Kidney (tissue), 14 donors: ENCODE results near the gene UXT. TPM values are rescaled to one million over a fixed set of nuclear protein-coding genes. Genes with fewer than 3 reads are reported as not detected.

ENCODE experiments used
- DNase-seq, 5 donors: peaks; one replicate each; pipeline ENCODE4 v3.0.0-alpha.2; 2013 to 2020
- FAIRE-seq: peaks from 2 replicates; lab custom pipeline; 2012; peaks lifted over from hg19 to GRCh38; lab: Jason Lieb, UNC
- H3K27ac ChIP-seq, 2 donors: one replicate each; pipeline ENCODE4 v1.7.0; 2013; ENCODE audit warnings: low read depth in 2 of 2, low read length in 2 of 2, inconsistent platforms in 1 of 2
- H3K27me3 ChIP-seq: one replicate; pipeline ENCODE4 v1.7.1; 2013; ENCODE audit warnings: low read length, inconsistent platforms; ENCODE audit not compliant: control insufficient read depth, insufficient read depth
- H3K36me3 ChIP-seq, 3 donors: one replicate each; pipeline versions ENCODE4 v1.7.0 to v1.7.1; 2013; ENCODE audit warnings: low read length in 3 of 3, control low read depth in 1 of 3, inconsistent platforms in 1 of 3; ENCODE audit not compliant: insufficient read depth in 3 of 3, control insufficient read depth in 2 of 3
- H3K4me1 ChIP-seq, 3 donors: one replicate each; pipeline versions ENCODE4 v1.7.0 to v1.7.1; 2013; ENCODE audit warnings: low read length in 3 of 3, inconsistent platforms in 1 of 3, low read depth in 1 of 3; ENCODE audit not compliant: control insufficient read depth in 2 of 3, insufficient read depth in 2 of 3
- H3K4me3 ChIP-seq, 3 donors: one replicate each; pipeline versions ENCODE4 v1.7.0 to v1.8.1; 2013; ENCODE audit warnings: low read length in 3 of 3, control low read depth in 1 of 3, inconsistent platforms in 1 of 3
- H3K9ac ChIP-seq, 3 donors: one replicate each; pipeline versions ENCODE4 v1.7.0 to v1.7.1; 2013; ENCODE audit warnings: low read length in 3 of 3, control low read depth in 1 of 3, inconsistent platforms in 1 of 3
- H3K9me3 ChIP-seq, 3 donors: one replicate each; pipeline versions ENCODE4 v1.7.0 to v1.7.1; 2013; ENCODE audit warnings: low read length in 3 of 3, control low read depth in 1 of 3, inconsistent platforms in 1 of 3; ENCODE audit not compliant: control insufficient read depth in 2 of 3, insufficient read depth in 1 of 3
- intact Hi-C: fragments of 100-400 bp; cut with DNase I; formaldehyde crosslinking; loops from one replicate; pipeline ENCODE4 v1.11.1; 2022
- polyA plus RNA-seq: library from polyadenylated mRNA; stranded (reverse); fragments of 350-450 nt; fragmentation: Illumina TruSeq; extraction: RNeasy Lipid Tissue Mini Kit (QIAGEN cat#74804); gene quantifications from one replicate; pipeline ENCODE4 v1.2.3, GENCODE V29; 2014; ENCODE audit warnings: low read depth, low replicate concordance; ENCODE audit not compliant: insufficient read depth
- total RNA-seq: library from RNA; stranded (reverse); fragmentation: NEBNext Ultra II Directional; extraction: Animal tissue kit (Norgen Biotek cat#: 25700); gene quantifications from one replicate; pipeline ENCODE4 v1.2.1, GENCODE V29; 2021
- TF ChIP-seq, protein P1 (sequence below): IDR thresholded peaks from 3 replicates; pipeline ENCODE4 v1.5.1; 2012; ENCODE audit warnings: mild to moderate bottlenecking, moderate library complexity, borderline replicate concordance; ENCODE audit not compliant: insufficient read depth; ENCODE audit errors: extremely low read depth
- donor health status: control.
- donor health status: control.
- donor health status: control.
- donor health status: control.
- donor health status: control.
- donor health status: DM: yes; HTN: yes; CAD: no.
- donor health status: Normal renal cell carcinoma (clear cell type).

Gene UXT
- total and polyA plus RNA-seq, 2 donors from 2014 or later: 88.0 to 210 TPM

- intact Hi-C loops: no loop called here
- Histone ChIP-seq H3K4me1 (no peaks in the 10 kb centered on the region), H3K36me3 (no peaks in the 10 kb centered on the region), H3K27ac (no peak overlapping the region), H3K9ac (no peak overlapping the region), H3K9me3 (no peaks in the 10 kb centered on the region), H3K4me3 (no peak overlapping the region), H3K27me3 (no peaks in the 10 kb centered on the region)
- FAIRE-seq (no peak), DNase-seq (no peak)
- TF ChIP-seq, protein P1, sequence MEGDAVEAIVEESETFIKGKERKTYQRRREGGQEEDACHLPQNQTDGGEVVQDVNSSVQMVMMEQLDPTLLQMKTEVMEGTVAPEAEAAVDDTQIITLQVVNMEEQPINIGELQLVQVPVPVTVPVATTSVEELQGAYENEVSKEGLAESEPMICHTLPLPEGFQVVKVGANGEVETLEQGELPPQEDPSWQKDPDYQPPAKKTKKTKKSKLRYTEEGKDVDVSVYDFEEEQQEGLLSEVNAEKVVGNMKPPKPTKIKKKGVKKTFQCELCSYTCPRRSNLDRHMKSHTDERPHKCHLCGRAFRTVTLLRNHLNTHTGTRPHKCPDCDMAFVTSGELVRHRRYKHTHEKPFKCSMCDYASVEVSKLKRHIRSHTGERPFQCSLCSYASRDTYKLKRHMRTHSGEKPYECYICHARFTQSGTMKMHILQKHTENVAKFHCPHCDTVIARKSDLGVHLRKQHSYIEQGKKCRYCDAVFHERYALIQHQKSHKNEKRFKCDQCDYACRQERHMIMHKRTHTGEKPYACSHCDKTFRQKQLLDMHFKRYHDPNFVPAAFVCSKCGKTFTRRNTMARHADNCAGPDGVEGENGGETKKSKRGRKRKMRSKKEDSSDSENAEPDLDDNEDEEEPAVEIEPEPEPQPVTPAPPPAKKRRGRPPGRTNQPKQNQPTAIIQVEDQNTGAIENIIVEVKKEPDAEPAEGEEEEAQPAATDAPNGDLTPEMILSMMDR: no peak
These were observed 38.7 kb downstream of the UXT start for GRCh38 chrX:47620303-47620685.

DNA sequence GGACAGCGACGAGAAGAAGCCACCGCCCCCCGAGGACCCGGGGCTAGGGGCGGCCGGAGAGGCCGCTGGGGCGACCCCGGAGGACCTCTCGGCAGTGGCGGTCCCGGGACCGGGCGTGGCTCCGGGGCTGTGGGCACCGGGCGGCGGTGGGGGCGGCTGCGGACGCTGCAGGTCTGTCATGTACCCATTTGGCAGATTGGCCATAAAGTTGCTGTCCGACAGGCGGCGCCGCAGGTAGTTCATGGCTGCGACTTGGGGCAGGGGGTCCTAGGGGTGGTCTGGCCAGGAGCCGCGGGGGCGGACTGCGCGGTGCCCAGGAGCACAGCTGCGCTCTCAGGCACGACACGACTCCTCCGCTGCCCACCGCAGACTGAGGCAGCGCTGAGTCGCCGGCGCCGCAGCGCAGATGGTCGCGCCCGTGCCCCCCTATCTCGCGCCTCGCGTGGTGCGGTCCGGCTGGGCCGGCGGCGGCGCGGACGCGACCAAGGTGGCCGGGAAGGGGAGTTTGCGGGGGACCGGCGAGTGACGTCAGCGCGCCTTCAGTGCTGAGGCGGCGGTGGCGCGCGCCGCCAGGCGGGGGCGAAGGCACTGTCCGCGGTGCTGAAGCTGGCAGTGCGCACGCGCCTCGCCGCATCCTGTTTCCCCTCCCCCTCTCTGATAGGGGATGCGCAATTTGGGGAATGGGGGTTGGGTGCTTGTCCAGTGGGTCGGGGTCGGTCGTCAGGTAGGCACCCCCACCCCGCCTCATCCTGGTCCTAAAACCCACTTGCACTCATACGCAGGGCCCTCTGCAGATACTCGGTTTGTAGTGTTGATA is 39.3 kb downstream of the UXT start, which contains the start of gene SYN1:
SYN1 (minus strand) TSS at position 372 of the 817 bp plus-strand sequence; CDS start at position 243, 129 bp downstream.
- Histone ChIP-seq H3K9me3 (no peaks in the 10 kb centered on the region), H3K27me3 (no peaks in the 10 kb centered on the region), H3K9ac (no peak within 1 kb of the TSS), H3K27ac (no peak within 1 kb of the TSS), H3K4me1 (no peaks in the 10 kb centered on the region), H3K36me3 (no peaks in the 10 kb centered on the region), H3K4me3 (no peak within 1 kb of the TSS)
- intact Hi-C loops: no loop called here
- TF ChIP-seq, protein P1: peak; percentile 43
- FAIRE-seq (no peak), DNase-seq (peak; percentile 83 to 95 (median 90))

DNA sequence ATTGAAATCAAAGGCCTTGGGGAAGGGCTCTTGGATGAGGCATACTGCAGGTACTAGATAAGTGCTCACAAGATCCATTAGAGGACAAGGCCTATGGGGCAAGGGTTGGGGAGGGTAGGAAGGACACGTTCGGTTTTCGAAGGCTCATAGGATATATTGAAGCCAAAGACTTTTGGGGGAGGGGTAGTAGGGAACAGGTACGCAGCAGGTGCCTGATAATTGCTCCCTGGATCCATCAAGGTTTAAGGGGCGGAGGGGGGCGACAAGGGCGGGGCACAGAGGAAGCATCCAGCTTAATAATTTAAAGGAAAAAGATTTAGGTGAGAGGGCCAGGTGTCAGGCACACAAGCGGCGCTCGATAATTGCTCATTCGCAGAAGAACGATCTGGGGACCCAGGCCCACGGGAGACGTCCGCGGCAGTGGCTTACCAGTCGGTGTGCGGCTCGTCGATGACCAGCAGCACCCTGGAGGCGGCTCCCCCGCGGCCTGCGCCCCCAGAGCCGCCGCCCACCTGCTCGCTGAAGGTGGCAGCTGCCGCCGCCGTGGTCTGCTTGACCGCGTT is 40.0 kb downstream of the UXT start:
- intact Hi-C loops: no loop called here
- Histone ChIP-seq H3K27ac (no peak overlapping the region), H3K27me3 (no peaks in the 10 kb centered on the region), H3K4me1 (no peaks in the 10 kb centered on the region), H3K9me3 (no peaks in the 10 kb centered on the region), H3K4me3 (no peak overlapping the region), H3K36me3 (no peaks in the 10 kb centered on the region), H3K9ac (no peak overlapping the region)
- DNase-seq: no peak
- TF ChIP-seq, protein P1: no peak
- FAIRE-seq: no peak
